Measurements from ENCODE around the gene AHRR.

DNA sequence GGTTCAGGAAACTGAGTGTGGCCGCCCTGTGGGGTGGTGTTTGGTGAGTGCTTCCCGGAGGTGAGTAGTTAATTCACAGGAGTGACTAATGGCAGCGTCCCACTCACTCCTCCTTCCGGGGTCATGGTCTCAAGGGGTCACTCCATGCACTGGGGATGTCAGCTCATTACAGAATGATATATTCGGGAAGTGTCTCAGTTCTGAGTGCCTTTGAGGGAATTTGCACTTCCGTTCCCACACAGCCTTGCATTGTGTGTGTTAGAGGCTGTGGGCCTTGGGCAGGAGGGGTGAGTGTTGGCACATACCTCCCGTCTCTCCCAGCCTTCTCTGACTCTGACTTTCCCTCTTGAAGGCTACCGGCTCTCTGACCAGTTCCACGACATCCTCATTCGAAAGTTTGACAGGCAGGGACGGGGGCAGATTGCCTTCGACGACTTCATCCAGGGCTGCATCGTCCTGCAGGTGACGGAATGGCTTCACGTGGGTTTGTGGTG lies 10.5 kb upstream of the AHRR start:
- TF ChIP-seq, protein P1, sequence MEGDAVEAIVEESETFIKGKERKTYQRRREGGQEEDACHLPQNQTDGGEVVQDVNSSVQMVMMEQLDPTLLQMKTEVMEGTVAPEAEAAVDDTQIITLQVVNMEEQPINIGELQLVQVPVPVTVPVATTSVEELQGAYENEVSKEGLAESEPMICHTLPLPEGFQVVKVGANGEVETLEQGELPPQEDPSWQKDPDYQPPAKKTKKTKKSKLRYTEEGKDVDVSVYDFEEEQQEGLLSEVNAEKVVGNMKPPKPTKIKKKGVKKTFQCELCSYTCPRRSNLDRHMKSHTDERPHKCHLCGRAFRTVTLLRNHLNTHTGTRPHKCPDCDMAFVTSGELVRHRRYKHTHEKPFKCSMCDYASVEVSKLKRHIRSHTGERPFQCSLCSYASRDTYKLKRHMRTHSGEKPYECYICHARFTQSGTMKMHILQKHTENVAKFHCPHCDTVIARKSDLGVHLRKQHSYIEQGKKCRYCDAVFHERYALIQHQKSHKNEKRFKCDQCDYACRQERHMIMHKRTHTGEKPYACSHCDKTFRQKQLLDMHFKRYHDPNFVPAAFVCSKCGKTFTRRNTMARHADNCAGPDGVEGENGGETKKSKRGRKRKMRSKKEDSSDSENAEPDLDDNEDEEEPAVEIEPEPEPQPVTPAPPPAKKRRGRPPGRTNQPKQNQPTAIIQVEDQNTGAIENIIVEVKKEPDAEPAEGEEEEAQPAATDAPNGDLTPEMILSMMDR (conservative IDR thresholded peaks at IDR 0.05 in 1 of 2, IDR thresholded peaks at IDR 0.05 in 1 of 2; ENCODE audit: low read depth in 1 of 2, low read length in 2 of 2), result no peak
- TF ChIP-seq EZH2 (IDR thresholded peaks at IDR 0.05; ENCODE audit: low read length, missing control alignments), result no peak

Data from fibroblast of lung (primary cell).